Measurements from ENCODE around the gene NBPF3. TPM values are rescaled to one million over a fixed set of nuclear protein-coding genes. Genes with fewer than 3 reads are reported as not detected.

The NBPF3 gene
- polyA plus RNA-seq, 2 of the 4 experiments (the other 2 are of a cell fraction) = 7.4 to 8.5 TPM

- FAIRE-seq (no peak), ATAC-seq (no peak), DNase-seq (ENCODE audit: low read depth in 1 of 2, low spot score in 1 of 2) (no peak)
- CTCF ChIA-PET = interaction anchor here (1.2 to 2.4 kb wide), 3 partner anchors 13 to 152 kb away, joined by 3 to 10 read pairs (median 4); no protein-coding TSS in a partner anchor
- H3K9me3 ChIP-seq = no peaks in the 10 kb centered on the region
- no peak overlapping the region for H3K4me2 ChIP-seq
- no peak overlapping the region for H3K4me3 ChIP-seq
- POLR2A ChIA-PET = no interaction called here
- 93% methylated on average over 4 of the region's 4 CpGs for WGBS (ENCODE audit: missing lambda C conversion rate)
- H3K27ac ChIP-seq = no peak overlapping the region
- no peaks in the 10 kb centered on the region for H3K4me1 ChIP-seq
- TF ChIP-seq FOSB (CRISPR knock-in tag; IDR thresholded peaks at IDR 0.05) (no peak), MAFK (IDR thresholded peaks at IDR 0.05; ENCODE audit: partially characterized antibody) (peak; percentile 15)
Observed at GRCh38 chr1:21521717-21522060, 81.8 kb downstream of the NBPF3 start.

- no peaks in the 10 kb centered on the region for H3K4me1 ChIP-seq
- POLR2A ChIA-PET = no interaction called here
- TF ChIP-seq POLR2A (IDR thresholded peaks at IDR 0.05; ENCODE audit: low read length) (no peak), KDM1A (IDR thresholded peaks at IDR 0.05; ENCODE audit: low read depth) (no peak), BHLHE40 (IDR thresholded peaks at IDR 0.05; ENCODE audit: low read depth, low read length) (no peak), CBX8 (IDR thresholded peaks at IDR 0.05) (no peak), PHF8 (IDR thresholded peaks at IDR 0.05; ENCODE audit: borderline replicate concordance, low read depth) (no peak), ATOH8 (CRISPR knock-in tag; IDR thresholded peaks at IDR 0.05; ENCODE audit: low read depth) (no peak), ELK1 (IDR thresholded peaks at IDR 0.05; ENCODE audit: low read depth, low read length) (no peak), REST (IDR thresholded peaks at IDR 0.05) (no peak)
Observed at GRCh38 chr1:21522525-21523038, 82.6 kb downstream of the NBPF3 start.

GRCh38 chr1:21523297-21523813 is 83.4 kb downstream of the NBPF3 start:
- ChIA-PET POLR2A (no interaction called here), CTCF (interaction anchor here (1.2 to 1.7 kb wide), 2 partner anchors 17 to 50 kb away, joined by 3 to 5 read pairs; no protein-coding TSS in a partner anchor)
- 92% methylated on average over 2 of the region's 7 CpGs for WGBS (ENCODE audit: missing lambda C conversion rate)
- ATAC-seq = no peak; a peak in 1 of 6 replicates
- Histone ChIP-seq H3K27ac (no peak overlapping the region), H3K4me1 (no peaks in the 10 kb centered on the region), H3K4me3 (no peak overlapping the region), H3K9me3 (no peaks in the 10 kb centered on the region), H3K4me2 (no peak overlapping the region)
- no peak for FAIRE-seq
- no peak for DNase-seq (ENCODE audit: low read depth in 1 of 2, low spot score in 1 of 2)
- no peak for TF ChIP-seq EHMT2 (IDR thresholded peaks at IDR 0.05; ENCODE audit: low read depth)
- TF ChIP-seq HOXA7 (CRISPR knock-in tag; IDR thresholded peaks at IDR 0.05) = no peak
- no peak for TF ChIP-seq POLR2AphosphoS2 (conservative IDR thresholded peaks at IDR 0.05; ENCODE audit: low read length)

More at GRCh38 chr1:21522525-21523038, 82.6 kb downstream of the NBPF3 start:
- FAIRE-seq = no peak
- CTCF ChIA-PET = interaction anchor here (1.2 kb wide), 1 partner anchor 153 kb away, joined by 3 read pairs; no protein-coding TSS in a partner anchor
- no peak overlapping the region for H3K4me2 ChIP-seq
- no peaks in the 10 kb centered on the region for H3K9me3 ChIP-seq
- no peak for DNase-seq (ENCODE audit: low read depth in 1 of 2, low spot score in 1 of 2)
- no peak overlapping the region for H3K27ac ChIP-seq
- ATAC-seq = no peak
- WGBS (ENCODE audit: missing lambda C conversion rate) = 67% methylated on average over 11 of the region's 11 CpGs
- no peak overlapping the region for H3K4me3 ChIP-seq

- Histone ChIP-seq H3K27ac (no peak overlapping the region), H3K9me3 (no peaks in the 10 kb centered on the region), H3K4me2 (no peak overlapping the region), H3K4me3 (no peak overlapping the region), H3K4me1 (no peaks in the 10 kb centered on the region)
- WGBS (ENCODE audit: missing lambda C conversion rate) = 83% methylated on average over 5 of the region's 5 CpGs
- no peak for DNase-seq (ENCODE audit: low read depth in 1 of 2, low spot score in 1 of 2)
- ChIA-PET POLR2A (no interaction called here), CTCF (interaction anchor here (1.2 to 1.7 kb wide), 2 partner anchors 18 to 49 kb away, joined by 3 to 5 read pairs; no protein-coding TSS in a partner anchor)
- TF ChIP-seq NR3C1 (IDR thresholded peaks at IDR 0.05) = no peak
- no peak for TF ChIP-seq REST (IDR thresholded peaks at IDR 0.05)
- TF ChIP-seq CHD2 (IDR thresholded peaks at IDR 0.05; ENCODE audit: low read length, partially characterized antibody) = no peak
- TF ChIP-seq CEBPB (IDR thresholded peaks at IDR 0.05) = no peak
- TF ChIP-seq HOXA7 (CRISPR knock-in tag; IDR thresholded peaks at IDR 0.05) = no peak
- no peak for ATAC-seq
- no peak for FAIRE-seq
Observed at GRCh38 chr1:21524220-21524619, 84.3 kb downstream of the NBPF3 start.

Measured in A549 (cell line).